Gastrocnemius medialis (tissue), 4 donors: ENCODE results near the gene TP73. TPM values are rescaled to one million over a fixed set of nuclear protein-coding genes. Genes with fewer than 3 reads are reported as not detected.

Experiments used
- ATAC-seq, 2 donors: fragments of 150-250 bp; one replicate each; pipeline ENCODE4 v1.9.1; 2016
- DNase-seq, 2 donors: peaks; one replicate each; pipeline ENCODE4 v3.0.0-alpha.2; 2019
- H3K27ac ChIP-seq, 4 donors: fragments of 200-600 bp; sonication (generic); 1 replicate in 1 of 4; 2 replicates in 3 of 4; pipeline ENCODE4 v1.5.1; 2016 to 2018; ENCODE audit warnings: mild to moderate bottlenecking in 2 of 4, moderate library complexity in 1 of 4
- H3K27me3 ChIP-seq, 3 donors: fragments of 200-600 bp; sonication (generic) in 2 of 3; 1 replicate in 1 of 3; 2 replicates in 2 of 3; pipeline versions ENCODE4 v1.5.1 to v1.6.0; 2016 to 2019; ENCODE audit warnings: mild to moderate bottlenecking in 1 of 3, moderate library complexity in 1 of 3
- H3K36me3 ChIP-seq, 2 donors: fragments of 200-600 bp; sonication (generic) in 1 of 2; one replicate each; pipeline ENCODE4 v1.5.1; 2017 to 2018
- H3K4me1 ChIP-seq, 2 donors: fragments of 200-600 bp; sonication (generic) in 1 of 2; one replicate each; pipeline ENCODE4 v1.5.1; 2016 to 2017; ENCODE audit warnings: mild to moderate bottlenecking in 2 of 2
- H3K4me3 ChIP-seq, 4 donors: fragments of 200-600 bp; sonication (generic) in 3 of 4; 1 replicate in 1 of 4; 2 replicates in 3 of 4; pipeline ENCODE4 v1.5.1; 2016 to 2019; ENCODE audit warnings: mild to moderate bottlenecking in 2 of 4
- H3K9me3 ChIP-seq, 3 donors: fragments of 200-600 bp; sonication (generic) in 2 of 3; 1 replicate in 1 of 3; 2 replicates in 2 of 3; pipeline ENCODE4 v1.5.1; 2016 to 2019
- POLR2A ChIP-seq, 2 donors: fragments of 450-650 bp; IDR thresholded peaks; one replicate each; pipeline ENCODE4 v1.6.1; 2017; ENCODE audit warnings: antibody characterized with exemption in 2 of 2, mild to moderate bottlenecking in 2 of 2, moderate library complexity in 2 of 2
- in situ Hi-C, 4 donors: fragments of 200-750 bp; cut with MboI; loops; one replicate each; pipeline versions ENCODE4 v1.15.0 to v1.8.0; 2017; ENCODE audit warnings: low sequenced_read_pairs in 4 of 4
- intact Hi-C: fragments of 100-400 bp; cut with DNase I; formaldehyde crosslinking; loops from one replicate; pipeline ENCODE4 v1.15.1; 2023; ENCODE audit warnings: low total_unique reads
- total RNA-seq, 4 donors: library from RNA; depleted of rRNA; stranded (reverse); fragments of >200 nt; gene quantifications; one replicate each; pipeline versions ENCODE4 v1.1.0 to v1.2.3, GENCODE V29; 2016
- TF ChIP-seq, protein P1 (sequence below), 5 experiments: fragments of 450-650 bp in 3 of 5; fragments of 200-600 bp in 2 of 5; sonication (generic) in 2 of 5; IDR thresholded peaks in 4 of 5; conservative IDR thresholded peaks in 1 of 5; 1 replicate in 4 of 5; 2 replicates in 1 of 5; pipeline ENCODE4 v1.5.1; 2016 to 2019; ENCODE audit warnings: antibody characterized with exemption in 5 of 5, mild to moderate bottlenecking in 3 of 5, moderate library complexity in 3 of 5

Gene TP73
- total RNA-seq, 4 donors from 2014 or later, result 0.07 TPM; not detected in 3

GRCh38 chr1:3678361-3679097, 26.2 kb downstream of the TP73 start:
- H3K4me3 ChIP-seq, result no peak overlapping the region
- H3K4me1 ChIP-seq, result no peaks in the 10 kb centered on the region
- H3K27me3 ChIP-seq, result peaks cover 0 to 4% (median 0%) of the 10 kb centered on the region in 3 donors
- intact Hi-C loops (no loop called here), in situ Hi-C loops (no loop called here)
- ATAC-seq (no peak), DNase-seq (no peak)
- TF ChIP-seq, protein P1, sequence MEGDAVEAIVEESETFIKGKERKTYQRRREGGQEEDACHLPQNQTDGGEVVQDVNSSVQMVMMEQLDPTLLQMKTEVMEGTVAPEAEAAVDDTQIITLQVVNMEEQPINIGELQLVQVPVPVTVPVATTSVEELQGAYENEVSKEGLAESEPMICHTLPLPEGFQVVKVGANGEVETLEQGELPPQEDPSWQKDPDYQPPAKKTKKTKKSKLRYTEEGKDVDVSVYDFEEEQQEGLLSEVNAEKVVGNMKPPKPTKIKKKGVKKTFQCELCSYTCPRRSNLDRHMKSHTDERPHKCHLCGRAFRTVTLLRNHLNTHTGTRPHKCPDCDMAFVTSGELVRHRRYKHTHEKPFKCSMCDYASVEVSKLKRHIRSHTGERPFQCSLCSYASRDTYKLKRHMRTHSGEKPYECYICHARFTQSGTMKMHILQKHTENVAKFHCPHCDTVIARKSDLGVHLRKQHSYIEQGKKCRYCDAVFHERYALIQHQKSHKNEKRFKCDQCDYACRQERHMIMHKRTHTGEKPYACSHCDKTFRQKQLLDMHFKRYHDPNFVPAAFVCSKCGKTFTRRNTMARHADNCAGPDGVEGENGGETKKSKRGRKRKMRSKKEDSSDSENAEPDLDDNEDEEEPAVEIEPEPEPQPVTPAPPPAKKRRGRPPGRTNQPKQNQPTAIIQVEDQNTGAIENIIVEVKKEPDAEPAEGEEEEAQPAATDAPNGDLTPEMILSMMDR (IDR thresholded peaks at IDR 0.05 in 4 of 5, conservative IDR thresholded peaks at IDR 0.05 in 1 of 5), result no peak
- TF ChIP-seq POLR2A (IDR thresholded peaks at IDR 0.05), result no peak
- H3K9me3 ChIP-seq, result no peaks in the 10 kb centered on the region
- H3K36me3 ChIP-seq, result no peaks in the 10 kb centered on the region
- no peak overlapping the region for H3K27ac ChIP-seq

GRCh38 chr1:3679098-3679555, 26.8 kb downstream of the TP73 start:
- H3K9me3 ChIP-seq, result no peaks in the 10 kb centered on the region
- TF ChIP-seq POLR2A (IDR thresholded peaks at IDR 0.05), result no peak
- TF ChIP-seq, protein P1 (IDR thresholded peaks at IDR 0.05 in 4 of 5, conservative IDR thresholded peaks at IDR 0.05 in 1 of 5), result no peak
- H3K4me1 ChIP-seq, result no peaks in the 10 kb centered on the region
- no peak overlapping the region for H3K4me3 ChIP-seq
- H3K27ac ChIP-seq, result no peak overlapping the region
- DNase-seq (no peak), ATAC-seq (no peak)
- in situ Hi-C loops (no loop called here), intact Hi-C loops (no loop called here)
- H3K36me3 ChIP-seq, result no peaks in the 10 kb centered on the region
- peaks cover 0 to 4% (median 0%) of the 10 kb centered on the region in 3 donors for H3K27me3 ChIP-seq

DNA sequence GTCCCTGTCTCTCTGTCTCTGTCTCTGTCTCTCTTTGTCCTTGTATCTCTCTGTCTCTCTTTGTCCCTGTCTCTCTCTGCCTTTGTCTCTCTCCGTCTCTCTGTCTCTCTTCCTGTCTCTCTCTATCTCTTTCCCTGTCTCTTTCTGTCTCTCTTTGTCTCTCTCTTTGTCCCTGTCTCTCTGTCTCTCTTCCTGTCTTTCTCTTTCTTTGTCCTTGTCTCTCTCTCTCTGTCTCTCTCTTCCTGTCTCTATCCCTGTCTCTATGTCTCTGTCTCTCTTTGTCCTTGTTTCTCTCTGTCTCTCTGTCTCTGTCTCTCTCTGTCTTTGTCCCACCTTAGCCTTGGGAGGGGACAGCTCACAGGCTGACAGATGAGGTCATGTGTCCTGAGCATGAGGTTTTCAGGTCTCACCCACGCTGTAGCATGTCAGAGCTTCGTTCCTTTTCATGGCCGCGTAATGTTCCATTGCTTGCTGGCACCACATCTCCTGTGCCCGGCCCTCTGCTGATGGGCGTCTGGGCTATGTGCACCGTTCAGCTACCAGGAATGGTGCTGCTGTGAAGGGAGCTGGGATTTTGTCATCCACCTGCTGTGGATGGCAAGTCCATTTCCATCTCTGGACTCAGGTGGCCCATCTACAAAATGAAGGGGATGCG, 27.6 kb downstream of the TP73 start:
- DNase-seq (no peak), ATAC-seq (no peak)
- H3K4me1 ChIP-seq, result no peaks in the 10 kb centered on the region

GRCh38 chr1:3680488-3681230, 28.3 kb downstream of the TP73 start:
- intact Hi-C loops (no loop called here), in situ Hi-C loops (no loop called here)
- Histone ChIP-seq H3K4me3 (no peak overlapping the region), H3K4me1 (no peaks in the 10 kb centered on the region), H3K27me3 (peaks cover 0 to 4% (median 0%) of the 10 kb centered on the region in 3 donors), H3K9me3 (no peaks in the 10 kb centered on the region), H3K36me3 (no peaks in the 10 kb centered on the region), H3K27ac (no peak overlapping the region)
- TF ChIP-seq, protein P1 (IDR thresholded peaks at IDR 0.05 in 4 of 5, conservative IDR thresholded peaks at IDR 0.05 in 1 of 5), result no peak
- TF ChIP-seq POLR2A (IDR thresholded peaks at IDR 0.05), result no peak
- no peak for ATAC-seq
- no peak for DNase-seq

More for the DNA sequence above, 27.6 kb downstream of the TP73 start:
- no peak for TF ChIP-seq POLR2A (IDR thresholded peaks at IDR 0.05)
- TF ChIP-seq, protein P1 (IDR thresholded peaks at IDR 0.05 in 4 of 5, conservative IDR thresholded peaks at IDR 0.05 in 1 of 5), result no peak
- no peaks in the 10 kb centered on the region for H3K9me3 ChIP-seq
- H3K4me3 ChIP-seq, result no peak overlapping the region
- H3K36me3 ChIP-seq, result no peaks in the 10 kb centered on the region
- peaks cover 0 to 4% (median 0%) of the 10 kb centered on the region in 3 donors for H3K27me3 ChIP-seq
- in situ Hi-C loops, result no loop called here
- intact Hi-C loops, result no loop called here
- no peak overlapping the region for H3K27ac ChIP-seq
